GM19372 (cell line): ENCODE results near the gene SERF2.

Source experiments
- ATAC-seq: cut with Tn5 transposase; IDR thresholded peaks from one replicate; pipeline ENCODE4 v1.9.1; 2021; ENCODE audit warnings: mild to moderate bottlenecking, low read depth, moderate library complexity; ENCODE audit not compliant: unreplicated experiment

Gene SERF2

GRCh38 chr15:43791993-43792760, at the start of gene SERF2:
TSS of gene SERF2 (plus strand) at chr15:43792320. CDS start at chr15:43792377, 57 bp downstream.
- ATAC-seq: peak; percentile 95

GRCh38 chr15:43746245-43746902, 45.7 kb upstream of the SERF2 start, which contains the start of gene PDIA3:
TSS of gene PDIA3 (plus strand) at chr15:43746438. CDS start at chr15:43746540, 102 bp downstream.
- ATAC-seq: peak; percentile 70

GRCh38 chr15:43746903-43747309, 45.2 kb upstream of the SERF2 start:
- ATAC-seq: peak; percentile 8

GRCh38 chr15:43748376-43748775, 43.7 kb upstream of the SERF2 start:
- ATAC-seq: no peak

GRCh38 chr15:43749690-43750345, 42.3 kb upstream of the SERF2 start:
- peak; percentile 37 for ATAC-seq

GRCh38 chr15:43751885-43752284, 40.2 kb upstream of the SERF2 start:
- no peak for ATAC-seq

- ATAC-seq: no peak
Measured at GRCh38 chr15:43762824-43763223, 29.3 kb upstream of the SERF2 start.

GRCh38 chr15:43763819-43764446, 28.2 kb upstream of the SERF2 start:
- ATAC-seq: no peak

GRCh38 chr15:43769584-43770228, 22.4 kb upstream of the SERF2 start:
- ATAC-seq: no peak

GRCh38 chr15:43771816-43772215, 20.3 kb upstream of the SERF2 start:
- no peak for ATAC-seq

- no peak for ATAC-seq
Measured at GRCh38 chr15:43772624-43773023, 19.5 kb upstream of the SERF2 start.

GRCh38 chr15:43774062-43774461, 18.1 kb upstream of the SERF2 start:
- no peak for ATAC-seq

GRCh38 chr15:43775411-43775965, 16.6 kb upstream of the SERF2 start:
- no peak for ATAC-seq

GRCh38 chr15:43776101-43776717, 15.9 kb upstream of the SERF2 start:
- peak; percentile 62 for ATAC-seq

- peak; percentile 38 for ATAC-seq
Measured at GRCh38 chr15:43776718-43777266, 15.3 kb upstream of the SERF2 start, which contains the start of gene ELL3. TSS of gene ELL3 (minus strand) at chr15:43776966. CDS start at chr15:43776901, 65 bp downstream.

- peak; percentile 48 for ATAC-seq
Measured at GRCh38 chr15:43777267-43777914, 14.7 kb upstream of the SERF2 start.

- ATAC-seq: no peak
Measured at GRCh38 chr15:43779016-43779415, 13.1 kb upstream of the SERF2 start.

GRCh38 chr15:43789409-43789808, 2.7 kb upstream of the SERF2 start:
- ATAC-seq: no peak
